HG03460 (cell line): Measurements from ENCODE around the gene EIF2D.

Experiments
- ATAC-seq: cut with Tn5 transposase; IDR thresholded peaks from one replicate; pipeline ENCODE4 v1.9.1; 2021; ENCODE audit not compliant: unreplicated experiment

EIF2D gene

DNA sequence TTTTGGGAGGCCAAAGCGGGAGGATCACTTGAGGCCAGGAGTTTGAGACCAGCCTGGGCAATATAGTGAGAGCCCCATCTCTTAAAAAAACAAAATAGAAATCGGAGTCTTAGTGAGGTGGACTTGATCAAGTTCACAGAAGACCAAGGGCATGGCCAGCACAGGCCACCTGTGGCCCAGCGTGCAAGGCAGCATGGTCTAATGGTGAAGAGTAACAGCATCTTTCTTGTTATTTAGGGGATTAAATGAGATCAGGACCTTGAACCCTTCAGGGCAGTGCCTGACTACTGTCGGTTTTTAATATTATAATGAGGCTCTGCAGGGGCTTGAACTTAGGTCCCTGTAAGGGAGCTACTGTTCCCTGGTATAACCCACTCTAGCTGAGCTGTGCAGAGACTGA lies 38.5 kb downstream of the EIF2D start:
- ATAC-seq: no peak

DNA sequence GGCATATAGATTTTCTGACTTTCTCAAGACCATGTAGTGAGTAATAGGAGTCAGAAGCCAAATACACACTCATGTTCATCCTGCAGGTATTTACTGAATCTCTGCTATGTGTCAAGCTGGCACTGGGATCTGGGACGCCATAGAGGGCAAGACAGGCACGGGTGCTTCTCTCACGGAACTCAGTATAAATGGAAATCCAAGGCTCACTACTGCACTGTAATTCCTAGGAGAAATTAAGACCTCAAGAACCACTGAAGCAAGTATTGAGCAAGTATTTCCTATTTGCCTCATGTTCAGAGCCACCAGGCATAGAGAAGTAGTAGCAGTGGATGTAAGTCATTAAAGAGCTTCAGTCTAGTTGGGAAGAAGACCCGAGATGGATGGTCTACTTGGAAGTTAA lies 38.9 kb downstream of the EIF2D start:
- ATAC-seq: no peak

DNA sequence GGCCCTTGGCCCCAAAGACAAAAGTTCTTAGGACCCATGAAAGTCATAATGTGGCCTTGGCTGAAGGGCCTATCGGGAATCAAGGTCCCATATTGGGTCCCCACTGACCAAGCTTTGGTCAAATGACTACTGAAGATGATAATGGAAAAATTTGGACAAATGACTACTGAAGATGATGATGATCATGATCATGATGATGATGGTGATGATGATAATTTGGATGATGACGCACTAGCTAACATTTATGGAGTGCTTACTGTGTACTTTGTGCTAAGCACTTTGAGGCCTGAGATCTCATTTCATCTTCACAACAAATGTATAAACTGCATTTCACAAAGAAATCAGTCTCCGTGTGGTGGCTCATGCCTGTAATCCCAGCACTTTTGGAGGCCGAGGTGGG lies 39.4 kb downstream of the EIF2D start:
- no peak for ATAC-seq

DNA sequence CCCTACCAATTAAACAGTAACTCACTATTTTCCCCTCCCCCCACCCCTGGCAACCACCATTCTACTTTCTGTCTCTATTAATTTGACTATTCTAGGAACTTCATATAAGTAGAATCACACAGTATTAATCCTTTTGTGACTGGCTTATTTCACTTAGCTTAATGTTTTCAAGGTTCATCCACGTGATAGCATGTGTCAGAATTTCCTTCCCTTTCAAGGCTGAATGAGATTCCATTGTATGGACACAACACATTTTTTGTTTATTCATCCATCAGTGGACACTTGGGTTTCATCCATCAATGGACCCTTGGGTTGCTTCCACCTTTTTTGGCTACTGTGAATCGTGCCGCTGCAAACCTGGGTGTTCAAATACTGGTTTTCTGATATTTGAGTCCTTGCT lies 41.7 kb downstream of the EIF2D start:
- no peak for ATAC-seq

DNA sequence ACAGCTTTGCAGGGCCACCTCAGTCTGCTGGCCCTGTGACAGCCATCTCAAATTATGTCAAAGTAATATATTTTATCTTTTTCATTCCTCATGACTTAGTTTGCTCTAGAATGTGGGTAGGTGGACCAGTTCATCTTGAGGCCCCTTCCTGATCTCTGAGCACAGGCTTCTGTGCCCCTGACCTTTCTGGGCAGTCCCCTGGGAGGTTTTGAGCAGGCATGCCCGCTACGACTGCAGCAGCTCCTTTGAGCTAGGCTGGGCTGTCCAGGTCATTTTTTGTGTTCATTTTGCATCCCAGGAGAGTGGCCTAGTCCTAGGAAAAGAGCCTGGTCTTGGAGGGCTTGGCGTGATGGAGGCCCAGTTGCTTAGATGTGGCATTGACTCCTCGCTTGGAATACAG lies 42.7 kb downstream of the EIF2D start:
- no peak for ATAC-seq

DNA sequence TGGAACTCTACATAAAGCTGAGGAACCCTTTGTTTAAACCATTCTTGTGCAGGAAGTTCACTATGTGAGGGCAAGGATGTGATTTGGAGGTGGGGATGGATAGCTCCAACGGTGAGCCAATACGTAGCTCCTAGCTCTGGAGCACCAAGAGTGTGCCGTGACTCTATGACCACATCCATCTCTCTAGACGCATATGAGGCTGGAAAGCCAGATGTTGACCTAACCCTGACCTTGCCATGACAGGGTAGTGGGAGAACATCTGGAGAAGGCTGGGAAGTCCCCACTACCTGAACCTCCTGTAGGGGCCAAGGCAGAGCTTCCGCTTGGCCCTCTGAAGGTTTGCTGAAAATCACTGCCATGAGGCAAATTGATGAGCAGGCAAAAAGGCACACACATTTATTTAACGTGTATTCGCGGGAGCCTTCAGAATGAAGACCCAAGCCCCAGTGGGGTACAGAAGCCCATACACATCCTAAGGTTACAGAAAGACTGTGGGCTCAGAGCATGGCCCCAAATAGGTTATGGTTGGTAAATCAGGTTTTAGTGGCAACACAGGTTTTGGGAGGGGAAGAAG lies 43.4 kb downstream of the EIF2D start:
- ATAC-seq: no peak

DNA sequence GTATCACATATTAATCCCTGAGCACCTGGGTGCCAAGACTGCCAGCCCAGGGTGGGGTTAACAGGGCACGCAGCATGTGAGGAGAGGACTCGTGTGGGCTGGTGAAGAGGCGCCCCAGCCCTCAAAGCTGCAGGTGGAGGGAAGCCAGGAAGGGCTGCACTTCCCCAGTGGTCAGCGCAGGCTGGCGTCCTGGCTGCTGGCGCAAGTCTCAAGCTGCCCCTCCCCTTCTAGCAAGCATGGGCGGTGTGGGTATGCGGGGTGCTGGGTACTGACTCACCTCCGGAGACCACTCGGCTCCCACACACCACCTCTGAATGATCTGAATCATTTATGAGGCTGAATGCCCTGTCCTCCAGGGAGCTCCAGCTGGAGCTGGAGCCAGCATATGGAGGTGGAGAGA lies 44.0 kb downstream of the EIF2D start:
- no peak for ATAC-seq

DNA sequence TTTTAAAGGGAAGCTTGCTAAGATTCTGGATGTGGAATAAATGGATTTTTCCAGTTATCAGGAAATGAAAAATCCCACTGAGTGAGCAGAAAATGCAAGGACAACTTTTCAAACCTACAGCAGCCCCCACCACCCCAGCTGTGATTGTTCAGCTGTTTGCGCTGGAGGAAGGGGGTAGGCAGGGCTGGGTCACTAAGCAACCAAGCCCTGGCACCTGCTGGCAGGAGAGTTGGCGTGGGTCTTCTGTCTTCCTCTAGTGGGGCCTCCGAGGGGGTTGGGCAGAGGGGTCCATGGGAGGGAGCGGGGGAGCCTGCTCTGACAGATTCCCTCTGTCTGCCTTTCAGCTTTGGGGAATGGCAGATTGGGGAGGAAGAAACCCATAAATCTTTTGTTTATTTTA lies 45.3 kb downstream of the EIF2D start:
- ATAC-seq: no peak

DNA sequence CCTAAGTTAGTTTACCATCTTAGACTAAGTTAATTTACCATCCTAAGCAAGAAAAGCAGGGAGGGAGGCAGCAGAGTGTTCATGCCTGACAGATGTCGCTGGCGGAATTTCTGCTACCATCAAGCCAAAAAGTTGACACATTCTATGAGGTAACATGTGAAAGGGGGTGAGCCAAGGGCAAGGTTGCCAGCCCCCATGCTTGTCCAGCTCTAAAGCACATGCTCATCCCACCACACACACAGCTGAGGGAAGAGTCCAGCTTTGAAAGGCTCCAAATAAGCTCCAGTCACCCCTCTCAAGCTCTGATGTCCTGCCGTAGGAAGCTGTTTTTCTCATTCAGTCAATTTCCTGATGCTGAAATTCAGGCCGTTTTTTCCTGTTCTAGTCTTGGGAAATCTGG lies 46.3 kb downstream of the EIF2D start:
- ATAC-seq: no peak

DNA sequence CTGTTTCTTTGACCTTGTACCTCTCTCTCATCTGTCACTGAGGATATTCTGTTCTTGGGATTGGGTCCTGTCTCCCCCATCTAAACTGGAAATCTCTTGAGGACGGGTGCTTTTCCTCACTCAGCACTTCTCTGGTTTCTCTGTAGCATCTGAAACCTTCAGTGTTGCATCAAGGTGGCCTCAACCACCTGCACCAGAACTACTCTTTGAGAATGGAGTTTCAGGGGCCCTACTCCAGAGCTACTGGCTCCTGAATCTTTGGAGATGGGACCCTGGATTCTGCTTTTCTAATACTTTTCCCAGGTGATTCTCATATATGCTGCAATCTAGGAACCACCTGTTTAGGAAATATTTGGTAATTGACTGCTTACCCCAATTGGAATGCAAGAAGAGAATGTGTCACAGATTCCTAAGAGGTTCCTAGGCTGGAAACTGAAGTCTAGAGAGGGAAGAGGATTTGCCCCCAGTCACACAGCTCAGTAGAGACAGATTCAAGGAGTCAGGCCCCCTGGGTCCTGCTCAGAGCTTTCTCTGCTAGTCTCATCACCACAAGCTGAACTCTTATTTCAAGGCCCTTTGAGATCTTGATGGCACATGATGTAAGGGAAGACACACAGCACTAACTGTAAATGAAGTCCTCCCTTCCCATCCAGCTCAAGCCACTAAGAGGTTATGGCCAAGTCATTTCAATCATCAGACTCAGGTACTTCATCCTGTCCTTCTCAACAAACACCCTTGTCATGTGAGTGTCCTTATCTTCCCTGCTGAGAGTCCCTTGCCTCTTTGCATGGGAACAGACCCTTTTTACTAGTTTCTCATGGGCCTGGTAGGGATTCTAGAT lies 48.7 kb downstream of the EIF2D start:
- peak; percentile 25 for ATAC-seq

DNA sequence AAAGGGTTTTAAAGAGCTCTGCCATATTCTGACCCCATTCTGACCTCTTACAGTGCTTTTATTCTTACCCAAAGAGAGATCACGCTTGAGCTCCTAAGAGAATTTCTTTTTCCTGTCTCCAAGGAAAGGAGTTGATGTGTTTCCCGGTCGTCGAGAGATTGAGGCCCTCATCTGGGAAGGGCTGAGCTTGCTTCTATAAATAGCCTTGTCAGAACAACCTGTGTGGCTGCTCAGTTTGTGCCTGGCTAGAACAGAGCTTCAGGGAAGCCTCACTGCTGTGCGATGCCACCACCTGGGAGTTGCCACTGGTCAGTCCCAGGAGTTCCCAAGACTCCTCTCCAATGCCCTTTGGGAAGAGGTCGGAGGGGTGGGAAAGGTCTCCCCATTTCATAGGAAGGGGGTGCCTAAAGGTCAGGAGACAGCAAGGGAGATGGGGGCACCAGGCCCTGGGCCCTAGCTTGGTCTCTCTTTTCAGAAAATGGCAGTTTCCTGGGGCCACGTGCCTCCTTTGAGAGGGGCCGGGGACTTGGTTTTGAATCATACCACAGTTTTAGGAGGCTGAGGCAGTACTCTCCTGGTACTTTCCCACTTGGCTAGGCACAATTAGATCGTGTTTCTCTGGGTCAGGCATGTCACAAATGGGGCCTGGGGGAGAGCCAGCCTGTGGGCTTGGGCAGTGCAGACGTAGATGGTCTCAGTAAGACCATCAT lies 52.1 kb downstream of the EIF2D start:
- ATAC-seq: no peak

DNA sequence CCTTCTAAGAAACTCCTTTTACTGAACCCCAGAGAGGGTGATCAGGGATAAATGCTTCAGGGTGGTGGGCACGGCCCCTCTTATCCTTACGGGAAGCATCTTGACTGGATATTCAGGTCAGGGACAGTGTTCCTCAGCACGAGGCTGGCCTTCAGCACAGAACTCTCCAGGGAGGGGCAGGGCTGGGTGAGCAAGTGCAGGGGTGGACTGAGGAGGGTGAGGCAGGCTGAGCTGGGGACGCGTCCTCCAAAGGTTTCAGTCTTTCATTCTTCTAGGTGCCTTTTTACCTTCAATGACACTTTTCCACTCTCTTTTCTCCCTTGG lies 52.6 kb downstream of the EIF2D start:
- no peak for ATAC-seq

DNA sequence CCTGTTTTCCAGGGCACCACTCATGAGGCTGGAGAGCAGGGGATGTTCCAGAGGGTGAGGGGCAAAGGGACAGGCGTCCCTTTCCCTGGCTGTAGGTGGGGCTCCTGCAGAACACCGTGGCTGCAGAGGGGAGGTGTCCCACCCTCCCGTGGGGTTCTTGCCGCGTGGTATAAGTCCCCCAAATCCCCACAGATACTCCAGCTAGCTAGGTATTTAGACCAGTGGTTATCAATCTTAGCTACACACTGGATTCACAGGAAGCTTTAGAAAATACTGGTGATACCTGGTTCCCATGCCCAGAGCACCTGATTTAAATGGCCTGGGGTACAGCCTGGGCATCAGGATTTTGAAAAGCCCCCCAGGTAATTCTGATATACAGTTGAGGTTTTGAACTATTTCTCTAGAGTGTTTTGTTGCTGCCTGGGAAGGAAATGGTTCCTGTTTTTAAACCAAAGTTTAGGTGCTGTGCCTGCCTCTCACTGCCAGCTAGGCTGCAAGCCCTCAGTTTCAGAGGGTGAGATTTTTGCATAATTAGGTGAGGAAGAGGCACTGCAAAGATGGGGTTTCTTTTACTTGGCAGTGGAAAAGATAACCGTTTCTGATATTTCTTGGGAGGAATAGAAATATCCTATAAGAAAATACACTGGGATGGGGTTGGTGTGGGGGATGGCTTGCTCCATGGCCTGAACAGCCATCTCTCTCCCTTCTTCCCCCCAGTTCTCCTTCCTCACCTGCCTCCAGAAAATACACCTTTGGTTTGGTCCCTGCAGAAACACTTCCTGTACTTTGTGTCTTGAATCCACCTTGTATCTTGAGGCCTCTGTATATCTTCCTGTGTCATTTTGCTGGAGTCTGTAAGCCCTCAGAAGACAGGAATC lies 53.2 kb downstream of the EIF2D start:
- no peak for ATAC-seq

DNA sequence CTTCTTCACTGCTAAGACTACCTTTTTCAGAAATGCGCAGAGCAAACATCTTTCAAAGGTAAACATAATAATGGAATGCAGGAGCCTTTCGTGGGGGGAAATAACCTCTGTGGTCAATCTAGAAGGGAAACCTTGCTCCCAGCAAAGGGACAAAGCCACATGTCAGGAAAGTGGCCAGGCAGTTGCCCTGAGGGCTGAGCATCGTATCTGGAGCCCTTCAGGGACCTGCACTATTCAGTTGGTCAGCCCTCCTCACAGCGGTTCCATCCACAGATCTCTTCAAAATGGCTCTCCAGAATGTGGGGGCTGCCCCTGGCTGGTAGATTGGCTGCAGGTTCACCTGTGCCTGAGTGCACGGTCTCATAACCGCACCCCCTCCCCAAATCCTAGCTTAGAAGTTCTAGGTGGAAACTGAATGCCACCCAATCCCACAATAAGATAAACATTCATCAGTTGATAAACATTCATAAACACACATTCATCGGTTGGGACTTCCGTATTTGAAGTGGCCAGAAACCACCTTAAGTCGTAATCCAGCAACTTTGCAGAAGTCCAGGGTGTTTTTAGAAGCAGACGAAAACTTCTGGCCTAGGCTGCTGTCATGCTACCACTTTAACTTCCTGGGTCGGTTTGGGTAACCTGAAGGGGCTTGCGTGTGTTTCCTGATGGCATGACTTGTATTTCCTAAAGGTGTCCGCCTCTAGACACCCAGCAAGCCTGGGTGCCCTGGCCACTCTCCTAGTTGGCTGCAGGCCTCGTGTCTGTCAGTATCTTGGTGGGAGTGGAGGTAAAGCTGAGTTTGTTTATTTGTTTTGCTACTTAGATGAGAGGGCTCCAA lies 54.4 kb downstream of the EIF2D start:
- ATAC-seq: no peak

DNA sequence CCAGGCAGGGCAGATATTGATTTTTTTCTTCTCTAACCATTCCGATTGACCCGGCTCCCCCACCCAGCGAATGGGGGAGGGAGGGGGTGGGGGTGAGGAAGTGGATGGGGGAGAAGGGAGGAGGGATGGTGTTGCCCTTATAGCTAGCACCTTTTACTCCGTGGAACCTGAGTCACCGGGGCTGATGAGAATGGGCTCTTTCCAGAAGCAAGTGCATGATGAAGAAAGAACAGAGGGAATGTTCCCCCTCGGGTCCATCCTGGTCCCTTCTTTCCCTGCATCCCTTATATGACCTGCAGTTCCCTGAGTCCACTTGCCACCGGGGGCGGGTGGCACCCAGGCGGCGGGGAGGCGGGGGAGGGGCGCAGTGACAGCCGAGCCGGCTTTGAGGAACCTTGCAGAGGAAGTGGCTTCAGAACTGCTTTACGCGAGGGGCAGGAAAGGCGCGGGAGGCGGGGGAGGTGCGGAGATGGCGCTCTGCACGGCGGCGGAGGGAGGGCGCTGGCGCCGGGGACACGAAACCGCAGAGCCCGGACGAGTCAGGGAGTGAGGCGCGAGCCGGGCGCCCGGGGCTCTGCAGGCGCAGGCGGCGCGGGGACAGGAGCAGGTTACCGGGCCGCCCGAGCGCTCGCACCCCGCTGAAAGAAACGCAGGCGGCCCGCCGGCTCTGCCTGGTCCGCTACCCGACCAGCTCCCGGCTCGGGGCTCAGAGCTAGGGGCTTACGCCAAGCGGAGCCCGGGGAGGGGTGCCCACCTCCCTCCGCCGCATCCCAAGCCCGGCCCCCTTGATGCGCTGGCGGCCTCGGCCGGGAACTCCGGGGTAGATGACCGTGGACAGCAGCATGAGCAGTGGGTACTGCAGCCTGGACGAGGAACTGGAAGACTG lies 55.3 kb downstream of the EIF2D start:
- ATAC-seq: peak; percentile 53

DNA sequence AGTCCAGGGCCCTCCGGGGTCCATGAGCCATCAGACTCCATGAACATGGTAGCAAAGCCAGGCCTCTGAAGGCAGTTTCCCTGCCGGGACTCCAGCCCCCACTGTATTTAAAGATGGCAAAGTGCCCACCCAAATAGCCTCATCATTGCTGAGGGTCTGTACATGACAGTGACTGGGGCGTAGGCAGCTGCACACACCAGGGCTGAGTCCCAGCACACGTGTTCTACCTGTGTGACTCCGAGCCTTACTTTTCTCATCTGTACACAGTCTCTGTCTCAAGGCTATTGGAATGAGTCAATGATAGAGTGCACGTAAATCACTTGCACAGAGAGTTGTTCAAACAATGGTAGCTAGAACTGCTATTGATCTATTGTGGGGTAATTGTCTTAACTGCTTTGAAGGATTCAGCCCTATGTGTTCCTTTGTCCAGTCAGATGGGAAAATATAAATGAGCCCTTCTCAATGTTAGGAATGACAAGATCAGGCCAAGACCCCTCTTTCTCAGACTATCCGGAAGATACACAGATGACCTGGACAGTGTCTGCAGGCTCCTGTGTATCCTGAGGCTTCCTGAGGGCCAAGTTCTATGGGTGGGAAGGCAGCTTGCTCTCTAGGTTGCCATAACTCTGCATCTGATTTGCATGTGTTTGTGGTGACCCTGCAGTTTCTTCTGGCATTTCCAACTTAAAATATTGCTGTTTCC lies 56.1 kb downstream of the EIF2D start:
- peak; percentile 1 for ATAC-seq

DNA sequence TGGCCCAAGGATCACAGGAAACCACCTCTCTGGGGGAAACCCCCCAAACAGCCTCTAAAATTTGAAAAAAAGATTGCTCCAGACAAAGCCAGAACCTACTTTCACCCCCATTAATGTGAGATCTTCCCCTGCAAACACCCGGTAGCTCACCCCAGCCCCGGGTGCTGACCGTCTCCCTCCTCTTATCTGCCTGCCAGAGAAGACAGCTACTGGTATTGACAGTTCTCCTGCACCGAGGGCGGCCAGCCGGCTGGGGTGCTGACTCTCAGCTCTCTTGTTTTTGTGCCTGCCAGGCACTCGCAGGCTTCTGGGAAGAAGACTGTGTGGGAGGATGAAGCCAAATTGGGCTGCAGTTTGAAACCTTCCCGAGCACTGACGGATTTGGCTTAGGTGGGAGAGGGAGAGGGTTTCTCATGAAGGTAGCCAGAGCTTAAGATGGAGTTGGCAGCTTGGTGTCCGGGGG lies 56.8 kb downstream of the EIF2D start:
- no peak for ATAC-seq

DNA sequence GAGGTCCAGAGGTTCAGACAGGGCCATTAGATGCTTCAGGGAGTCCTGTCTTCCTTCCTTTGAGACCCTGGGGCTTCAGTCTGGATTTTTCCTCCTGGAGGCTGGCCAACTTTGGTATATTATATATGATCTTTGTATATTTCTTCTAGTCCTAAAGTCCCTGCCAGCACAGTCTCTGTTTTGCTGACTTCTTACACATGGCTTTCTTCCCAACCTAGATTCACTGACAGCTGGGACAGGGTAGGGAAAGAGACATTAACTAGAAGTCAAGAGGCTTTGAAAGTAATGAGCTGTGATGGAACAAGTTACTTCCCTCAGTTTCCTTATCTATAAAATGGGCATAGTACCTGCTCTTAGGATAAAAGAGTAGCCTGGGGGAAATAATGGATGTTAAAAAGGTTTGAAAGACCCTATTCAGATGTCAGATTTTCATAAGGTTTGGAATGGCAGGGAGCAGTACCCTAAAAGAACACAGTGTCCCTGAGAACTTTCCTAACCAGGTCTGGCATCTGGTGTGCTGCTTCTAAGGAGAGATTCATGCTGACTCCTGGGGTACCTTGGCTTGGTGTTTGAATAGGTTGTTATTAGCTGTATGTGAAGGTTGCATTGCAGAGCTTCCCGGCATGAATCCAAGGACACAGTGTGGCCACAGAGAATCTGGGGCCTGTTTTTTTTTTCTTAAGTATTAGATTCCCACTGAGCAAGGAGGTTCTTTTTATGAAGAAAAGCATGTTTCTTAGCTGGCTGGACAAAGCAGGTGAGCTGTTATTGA lies 57.4 kb downstream of the EIF2D start:
- ATAC-seq: no peak
